NCI-H526 (cell line): ENCODE data around the gene PAFAH2.
A peak's percentile ranks its signal among the peaks of the same experiment; 100 is the strongest.

Source experiments
- DNase-seq, 2 experiments: peaks; one replicate each; lab custom pipeline; 2025; lab: John Stamatoyannopoulos, UW

Gene PAFAH2

GRCh38 chr1:25997828-25998761 lies at the start of gene PAFAH2:
TSS of gene PAFAH2 (minus strand) at chr1:25998063. CDS start at chr1:25990816, 7,247 bp downstream.
- DNase-seq, result peak; percentile 98 to 99

GRCh38 chr1:26047278-26047874 lies 49.5 kb upstream of the PAFAH2 start:
- DNase-seq, result no peak

GRCh38 chr1:26046246-26047095 lies 48.6 kb upstream of the PAFAH2 start:
- DNase-seq, result no peak

GRCh38 chr1:26045722-26046245 lies 47.9 kb upstream of the PAFAH2 start, which contains the start of gene SLC30A2:
TSS of gene SLC30A2 (minus strand) at chr1:26046118. CDS start at chr1:26045896, 222 bp downstream.
- DNase-seq, result peak in 1 of 2 experiments; percentile 60

GRCh38 chr1:26044971-26045721 lies 47.3 kb upstream of the PAFAH2 start:
- no peak for DNase-seq

- DNase-seq, result no peak
These were observed 46.6 kb upstream of the PAFAH2 start for GRCh38 chr1:26044414-26044813.

- DNase-seq, result no peak
These were observed 45.9 kb upstream of the PAFAH2 start for GRCh38 chr1:26043765-26044164.

GRCh38 chr1:26041978-26042377 lies 44.1 kb upstream of the PAFAH2 start:
- no peak for DNase-seq

DNA sequence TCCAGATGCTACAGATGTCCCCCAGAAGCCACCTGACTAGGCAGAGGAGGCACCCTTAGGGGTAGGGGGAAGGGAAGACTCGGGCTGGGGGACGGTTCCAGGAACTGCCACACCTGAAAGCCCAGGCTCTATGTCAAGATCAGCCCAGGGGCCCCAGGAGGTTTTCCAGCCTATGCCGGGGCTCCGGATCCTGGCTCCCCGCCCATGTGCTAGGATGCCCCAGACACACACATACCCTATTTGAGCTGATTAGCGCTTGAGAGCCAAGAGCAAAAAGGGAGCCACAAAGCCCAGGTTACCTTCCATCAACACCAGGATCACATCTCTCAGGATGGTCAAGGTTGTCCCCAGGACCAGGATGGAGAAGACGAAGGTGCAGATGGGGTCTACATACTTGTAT lies 43.5 kb upstream of the PAFAH2 start:
- no peak for DNase-seq

DNA sequence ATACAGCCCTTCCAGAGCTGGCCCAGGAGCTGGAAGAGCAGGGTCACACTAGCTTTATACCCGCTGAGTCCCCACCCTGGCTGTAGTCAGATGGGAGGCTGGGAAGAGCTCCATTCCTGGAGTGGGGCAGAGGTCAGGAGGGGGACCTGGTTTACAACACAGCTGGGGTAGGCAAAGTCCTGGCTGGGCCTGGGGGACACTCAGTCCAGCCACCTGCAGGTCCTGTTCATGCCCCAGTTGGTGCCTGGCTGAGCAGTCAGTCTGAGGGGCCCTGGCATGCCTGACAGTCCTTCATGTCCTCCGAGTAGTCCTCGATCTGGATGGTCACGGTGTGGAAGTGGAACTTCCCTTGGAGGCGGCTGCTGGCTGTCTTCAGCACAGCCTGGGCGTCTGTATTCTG lies 41.0 kb upstream of the PAFAH2 start:
- no peak for DNase-seq

- DNase-seq, result no peak
These were observed 40.6 kb upstream of the PAFAH2 start for GRCh38 chr1:26038477-26038876.

DNA sequence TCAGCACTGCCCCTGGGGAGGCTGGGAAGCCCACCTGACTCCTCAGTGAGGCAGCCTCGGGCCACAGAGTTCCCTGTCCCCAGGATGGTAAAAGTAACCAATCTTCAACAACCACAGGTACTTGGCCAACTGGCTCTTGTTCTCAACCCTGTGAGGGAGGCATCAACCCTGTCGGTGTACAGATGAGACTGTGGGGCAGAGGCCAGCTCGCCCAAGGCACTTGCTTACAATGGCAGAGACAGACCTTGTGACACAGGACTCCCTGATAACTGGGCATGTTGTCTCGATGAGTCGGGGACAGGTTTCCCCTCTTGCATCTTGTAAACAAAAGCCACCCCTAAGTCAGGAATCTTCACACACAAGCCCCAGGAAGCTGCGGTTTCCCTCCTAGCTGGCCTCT lies 40.0 kb upstream of the PAFAH2 start:
- DNase-seq, result no peak

DNA sequence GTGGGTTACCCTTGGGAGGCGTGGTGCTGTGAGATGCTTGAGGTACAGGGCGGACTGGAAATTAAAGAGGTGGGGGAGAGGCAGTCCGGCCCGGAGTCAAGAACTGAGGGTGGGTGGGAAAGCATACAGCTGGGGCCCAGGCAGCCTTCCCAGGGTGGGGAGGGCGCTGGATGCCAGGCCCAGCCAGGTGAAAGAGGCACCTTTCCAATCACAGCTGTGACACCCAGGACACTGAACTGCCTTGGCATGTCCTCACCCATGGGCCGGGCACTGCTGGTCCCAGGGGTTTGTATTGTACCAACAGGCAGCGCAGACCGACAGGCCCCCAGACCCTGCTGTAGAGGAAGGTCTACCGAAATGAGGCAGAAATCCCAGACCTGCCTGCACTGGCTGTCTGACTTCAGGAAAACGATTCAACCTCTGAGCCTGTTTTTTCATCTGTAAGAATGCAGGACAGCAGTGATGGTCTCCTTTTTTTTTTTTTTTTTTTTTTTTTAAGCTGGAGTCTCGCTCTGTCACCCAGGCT lies 39.0 kb upstream of the PAFAH2 start:
- no peak for DNase-seq

DNA sequence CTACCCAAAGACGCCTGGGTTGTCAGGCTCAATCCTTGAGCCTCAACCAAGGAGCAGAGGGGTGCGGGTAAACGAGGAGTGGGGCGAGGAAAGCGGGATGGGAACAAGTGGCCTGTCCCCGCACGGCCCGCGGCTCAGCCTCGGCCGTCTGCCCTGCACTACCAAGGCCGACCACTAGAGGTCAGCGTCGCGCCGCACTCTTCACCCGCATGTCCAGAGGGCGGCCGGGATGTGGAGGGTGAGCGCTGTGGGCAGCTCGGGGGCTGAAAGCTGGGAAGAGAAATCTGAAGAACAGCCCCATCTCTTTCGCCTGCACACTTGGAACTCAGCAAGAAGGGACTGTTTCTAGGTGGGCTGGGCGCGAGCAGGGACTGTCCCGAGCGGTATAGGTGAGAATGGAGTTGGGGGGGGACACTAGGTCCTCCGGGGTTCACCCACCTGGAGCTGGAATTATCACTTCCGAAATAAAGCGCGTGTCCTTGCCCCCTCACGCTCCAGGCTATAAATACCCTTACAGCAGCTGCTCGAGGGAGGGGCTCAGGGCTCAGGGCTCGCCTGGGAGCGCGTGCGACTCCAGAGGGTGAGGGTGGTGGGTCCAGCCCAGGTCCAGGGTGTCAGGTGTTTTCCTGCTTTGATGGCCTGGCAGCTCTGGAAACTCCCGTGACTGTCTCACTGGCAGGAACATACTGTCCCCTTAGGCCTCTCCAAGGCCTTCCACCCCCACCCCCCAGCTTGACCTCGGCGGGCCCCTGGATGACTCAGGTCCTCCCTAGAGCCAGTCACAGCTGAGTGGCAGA lies 38.3 kb upstream of the PAFAH2 start:
- peak; percentile 38 to 88 for DNase-seq

DNA sequence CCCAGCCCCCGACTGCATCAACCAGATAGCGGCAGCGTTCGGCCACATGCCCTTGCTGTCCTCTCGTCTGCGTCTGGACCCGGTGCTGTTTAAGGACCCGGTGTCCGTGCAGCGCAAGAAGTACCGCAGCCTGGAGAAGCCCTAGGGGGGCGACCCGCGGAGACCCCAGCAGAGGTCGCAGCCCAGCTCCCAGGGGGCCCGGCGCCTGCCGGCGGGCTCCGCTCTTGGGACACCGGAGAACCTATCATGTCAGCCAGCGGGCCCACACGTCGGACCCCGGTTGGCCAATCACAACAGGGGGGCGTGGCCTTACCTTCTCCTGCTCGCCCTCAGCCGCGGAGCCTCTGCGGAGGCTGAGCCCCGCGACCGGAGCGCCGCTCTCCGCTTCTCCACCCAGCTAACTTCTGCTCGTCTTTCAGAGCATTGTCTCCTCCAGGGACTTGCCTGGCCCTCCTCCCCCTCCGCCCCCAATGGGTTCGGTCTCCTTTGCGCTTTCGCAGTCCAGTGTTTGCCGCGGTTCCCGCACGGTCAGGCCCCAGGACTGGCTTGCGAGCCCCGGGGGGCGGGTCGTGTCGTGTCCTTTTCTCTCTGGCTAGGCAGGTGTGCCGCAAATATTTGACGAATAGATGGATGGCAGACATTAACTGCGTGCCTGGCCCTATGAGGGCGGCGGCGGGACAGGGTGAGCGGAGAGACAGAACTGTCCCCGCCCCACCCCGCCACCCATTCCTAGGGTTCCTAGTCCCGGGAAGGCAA lies 37.5 kb upstream of the PAFAH2 start:
- DNase-seq, result peak; percentile 79 to 97

- peak in 1 of 2 experiments; percentile 48 for DNase-seq
These were observed 36.8 kb upstream of the PAFAH2 start for GRCh38 chr1:26034504-26035202.

GRCh38 chr1:26032656-26033357 lies 34.9 kb upstream of the PAFAH2 start:
- no peak for DNase-seq

- DNase-seq, result no peak
These were observed 33.9 kb upstream of the PAFAH2 start for GRCh38 chr1:26031611-26032220.
